Fibroblast of the aortic adventitia (primary cell): ENCODE data around the gene ACTR1B. TPM values are rescaled to one million over a fixed set of nuclear protein-coding genes. Genes with fewer than 3 reads are reported as not detected.

ENCODE experiments used
- DNase-seq: peaks from one replicate; pipeline ENCODE4 v3.0.0-alpha.2; 2010; ENCODE audit warnings: low read depth
- H3K4me3 ChIP-seq: 2 replicates; pipeline ENCODE4 v1.5.1; 2011; ENCODE audit warnings: low read depth, mild to moderate bottlenecking, control low read depth, low read length, moderate library complexity
- CTCF ChIP-seq: IDR thresholded peaks from 2 replicates; pipeline ENCODE4 v1.5.1; 2011; ENCODE audit warnings: mild to moderate bottlenecking, low read length, control low read depth, inconsistent platforms; ENCODE audit not compliant: insufficient read depth
- total RNA-seq: library from RNA; depleted of rRNA; stranded (reverse); fragments of >200 nt; gene quantifications from 2 replicates; pipeline ENCODE4 v1.2.3, GENCODE V29; 2012; ENCODE audit warnings: low replicate concordance

Gene ACTR1B
- total RNA-seq, 1 donor: 44.6 TPM

- TF ChIP-seq CTCF: no peak
- H3K4me3 ChIP-seq: no peak overlapping the region
- DNase-seq: no peak
Observed at GRCh38 chr2:97706708-97707345, 43.0 kb upstream of the ACTR1B start.

- no peak for TF ChIP-seq CTCF
- DNase-seq: no peak
- H3K4me3 ChIP-seq: no peak overlapping the region
Observed at GRCh38 chr2:97706112-97706511, 42.3 kb upstream of the ACTR1B start.

- DNase-seq: no peak
- TF ChIP-seq CTCF: no peak
- H3K4me3 ChIP-seq: no peak overlapping the region
Observed at GRCh38 chr2:97704989-97705388, 41.1 kb upstream of the ACTR1B start.

- no peak for DNase-seq
- no peak for TF ChIP-seq CTCF
- H3K4me3 ChIP-seq: no peak overlapping the region
Observed at GRCh38 chr2:97703741-97704140, 39.9 kb upstream of the ACTR1B start.

GRCh38 chr2:97702731-97703470, 39.1 kb upstream of the ACTR1B start:
- no peak for DNase-seq
- TF ChIP-seq CTCF: no peak
- H3K4me3 ChIP-seq: no peak overlapping the region

GRCh38 chr2:97701851-97702465, 38.1 kb upstream of the ACTR1B start:
- DNase-seq: no peak
- no peak overlapping the region for H3K4me3 ChIP-seq
- TF ChIP-seq CTCF: no peak
